ENCODE data around the gene MOB3C. TPM values are rescaled to one million over a fixed set of nuclear protein-coding genes. Genes with fewer than 3 reads are reported as not detected.

Gene MOB3C
- total RNA-seq, 3 donors from 2014 or later = 10.5 to 14.5 (median 14.1) TPM

DNA sequence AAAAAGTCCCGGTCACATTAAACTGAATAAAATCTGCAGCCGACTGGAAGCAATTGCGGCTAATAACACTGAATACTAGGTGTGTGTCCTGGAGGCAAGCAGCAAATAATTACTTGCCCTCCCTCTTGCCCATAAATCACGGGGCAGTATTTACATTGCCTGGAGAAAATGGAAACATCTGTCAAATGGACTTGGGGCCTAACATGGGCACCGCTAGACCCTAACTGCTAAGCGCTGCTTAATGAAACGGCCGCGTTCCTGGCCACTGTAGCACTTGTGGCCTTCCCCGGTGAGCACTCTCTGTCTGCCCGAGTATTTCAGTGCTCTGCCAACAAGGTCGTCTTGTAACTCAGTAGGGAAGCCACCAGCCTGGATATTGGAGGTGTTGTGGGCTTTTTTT, 41.3 kb downstream of the MOB3C start:
- H3K27ac ChIP-seq = no peak overlapping the region
- H3K4me3 ChIP-seq = no peak overlapping the region
- H3K9me3 ChIP-seq = no peaks in the 10 kb centered on the region
- no peak for DNase-seq (ENCODE audit: low spot score in 2 of 2)
- peaks cover 4% of the 10 kb centered on the region for H3K36me3 ChIP-seq
- no peaks in the 10 kb centered on the region for H3K27me3 ChIP-seq
- intact Hi-C loops (cut with DNase I; ENCODE audit: low total_unique reads) = no loop called here
- H3K4me1 ChIP-seq = no peaks in the 10 kb centered on the region
- TF ChIP-seq POLR2A (IDR thresholded peaks at IDR 0.05) (no peak), POLR2AphosphoS5 (IDR thresholded peaks at IDR 0.05) (no peak)
- TF ChIP-seq, protein P1, sequence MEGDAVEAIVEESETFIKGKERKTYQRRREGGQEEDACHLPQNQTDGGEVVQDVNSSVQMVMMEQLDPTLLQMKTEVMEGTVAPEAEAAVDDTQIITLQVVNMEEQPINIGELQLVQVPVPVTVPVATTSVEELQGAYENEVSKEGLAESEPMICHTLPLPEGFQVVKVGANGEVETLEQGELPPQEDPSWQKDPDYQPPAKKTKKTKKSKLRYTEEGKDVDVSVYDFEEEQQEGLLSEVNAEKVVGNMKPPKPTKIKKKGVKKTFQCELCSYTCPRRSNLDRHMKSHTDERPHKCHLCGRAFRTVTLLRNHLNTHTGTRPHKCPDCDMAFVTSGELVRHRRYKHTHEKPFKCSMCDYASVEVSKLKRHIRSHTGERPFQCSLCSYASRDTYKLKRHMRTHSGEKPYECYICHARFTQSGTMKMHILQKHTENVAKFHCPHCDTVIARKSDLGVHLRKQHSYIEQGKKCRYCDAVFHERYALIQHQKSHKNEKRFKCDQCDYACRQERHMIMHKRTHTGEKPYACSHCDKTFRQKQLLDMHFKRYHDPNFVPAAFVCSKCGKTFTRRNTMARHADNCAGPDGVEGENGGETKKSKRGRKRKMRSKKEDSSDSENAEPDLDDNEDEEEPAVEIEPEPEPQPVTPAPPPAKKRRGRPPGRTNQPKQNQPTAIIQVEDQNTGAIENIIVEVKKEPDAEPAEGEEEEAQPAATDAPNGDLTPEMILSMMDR (IDR thresholded peaks at IDR 0.05) = no peak

DNA sequence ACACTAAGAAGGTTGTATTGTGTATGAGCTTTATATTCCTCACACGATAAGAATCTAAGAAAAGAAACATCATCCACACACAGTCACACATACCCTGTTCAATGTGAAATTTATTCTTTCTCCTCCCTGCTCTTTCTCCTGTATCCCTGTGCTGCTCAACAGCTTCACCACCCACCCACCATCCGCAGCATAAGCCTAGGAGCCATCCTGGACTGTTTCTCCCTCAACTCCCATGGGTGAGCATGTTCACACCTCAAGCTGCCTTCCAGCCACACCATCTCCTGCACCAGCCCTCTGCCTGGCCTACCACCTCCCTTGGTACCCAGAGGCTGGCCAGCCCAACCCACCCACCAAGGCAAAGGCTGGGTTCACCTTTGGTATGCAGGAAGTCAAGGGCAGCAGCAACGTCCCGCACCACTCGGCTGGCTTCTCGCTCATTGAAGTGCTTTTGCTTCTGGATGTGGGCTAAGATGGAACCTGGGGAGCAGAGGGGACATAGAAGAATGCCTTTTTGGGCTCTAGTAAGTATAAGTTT, 44.9 kb downstream of the MOB3C start:
- Histone ChIP-seq H3K27ac (no peak overlapping the region), H3K4me3 (no peak overlapping the region), H3K27me3 (no peaks in the 10 kb centered on the region), H3K4me1 (no peaks in the 10 kb centered on the region), H3K36me3 (peaks cover 4% of the 10 kb centered on the region), H3K9me3 (no peaks in the 10 kb centered on the region)
- TF ChIP-seq POLR2AphosphoS5 (IDR thresholded peaks at IDR 0.05) (no peak), POLR2A (IDR thresholded peaks at IDR 0.05) (no peak)
- TF ChIP-seq, protein P1 (IDR thresholded peaks at IDR 0.05) = no peak
- no peak for DNase-seq (ENCODE audit: low spot score in 2 of 2)
- intact Hi-C loops (cut with DNase I; ENCODE audit: low total_unique reads) = no loop called here

DNA sequence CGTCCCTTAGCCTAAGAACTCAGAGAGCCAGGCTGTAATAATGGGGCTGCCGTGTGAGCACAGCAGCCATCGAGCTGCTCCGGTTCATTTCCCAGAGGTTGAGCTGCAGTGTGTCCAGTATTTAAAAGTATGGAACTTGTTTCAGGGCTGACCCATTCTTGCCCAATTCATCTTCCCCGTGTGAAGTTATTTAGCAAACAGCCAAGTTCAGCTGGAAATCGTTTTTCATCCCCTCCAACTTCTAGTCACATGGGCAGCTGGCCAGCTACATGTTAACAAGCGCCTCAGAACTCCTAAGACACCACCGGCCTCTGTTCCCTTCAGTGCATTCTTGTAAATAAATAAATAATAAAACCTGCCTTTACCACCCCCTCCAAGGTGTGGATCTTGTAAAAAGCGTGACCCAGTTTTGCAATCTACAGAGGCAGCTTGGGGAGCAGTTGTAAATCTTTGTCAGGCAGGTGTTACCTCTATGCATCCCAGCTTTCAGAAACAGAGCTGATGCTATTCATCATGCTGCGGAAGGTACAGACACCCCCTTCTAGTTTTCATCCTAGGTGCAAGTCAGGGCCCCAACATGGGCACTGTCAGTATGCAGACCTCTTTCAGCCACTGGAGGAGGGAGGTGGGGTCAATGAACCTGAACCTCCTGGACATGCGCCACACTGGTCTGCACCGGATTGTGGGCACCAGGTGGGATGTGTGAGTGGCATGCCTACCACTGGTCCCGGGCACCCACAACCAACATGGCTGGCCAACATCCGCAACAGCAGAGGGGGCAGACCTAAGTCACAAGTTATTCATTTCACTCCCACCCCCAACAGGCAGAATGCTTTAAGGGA, 46.5 kb downstream of the MOB3C start:
- intact Hi-C loops (cut with DNase I; ENCODE audit: low total_unique reads) = no loop called here
- Histone ChIP-seq H3K27ac (no peak overlapping the region), H3K27me3 (no peaks in the 10 kb centered on the region), H3K4me3 (no peak overlapping the region), H3K36me3 (no peaks in the 10 kb centered on the region), H3K4me1 (no peaks in the 10 kb centered on the region), H3K9me3 (no peaks in the 10 kb centered on the region)
- no peak for DNase-seq (ENCODE audit: low spot score in 2 of 2)
- no peak for TF ChIP-seq POLR2AphosphoS5 (IDR thresholded peaks at IDR 0.05)
- TF ChIP-seq, protein P1 (IDR thresholded peaks at IDR 0.05) = no peak
- no peak for TF ChIP-seq POLR2A (IDR thresholded peaks at IDR 0.05)

DNA sequence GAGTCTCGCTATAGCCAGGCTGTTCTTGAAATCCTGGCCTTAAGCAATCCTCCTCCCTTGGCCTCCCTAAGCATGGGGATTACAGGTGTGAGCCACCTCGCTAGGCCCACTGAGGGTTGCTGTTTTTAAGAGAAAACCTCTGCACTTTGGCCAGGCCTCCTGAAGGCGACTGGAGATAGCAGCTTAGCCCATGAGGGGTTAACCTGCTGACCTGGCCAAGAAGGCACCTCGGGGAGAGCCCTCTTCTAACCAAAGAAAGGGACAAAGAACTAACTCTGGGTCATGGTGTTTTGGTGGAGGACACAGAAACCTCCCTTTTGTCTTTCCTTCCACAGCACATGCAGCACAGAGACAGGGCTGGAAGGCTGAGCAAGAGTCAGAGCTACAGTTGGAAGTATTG, 47.5 kb downstream of the MOB3C start:
- TF ChIP-seq, protein P1 (IDR thresholded peaks at IDR 0.05) = no peak
- TF ChIP-seq POLR2A (IDR thresholded peaks at IDR 0.05) = no peak
- TF ChIP-seq POLR2AphosphoS5 (IDR thresholded peaks at IDR 0.05) = no peak
- intact Hi-C loops (cut with DNase I; ENCODE audit: low total_unique reads) = no loop called here
- no peak for DNase-seq (ENCODE audit: low spot score in 2 of 2)
- Histone ChIP-seq H3K4me1 (no peaks in the 10 kb centered on the region), H3K36me3 (no peaks in the 10 kb centered on the region), H3K27ac (no peak overlapping the region), H3K4me3 (no peak overlapping the region), H3K27me3 (no peaks in the 10 kb centered on the region), H3K9me3 (no peaks in the 10 kb centered on the region)

DNA sequence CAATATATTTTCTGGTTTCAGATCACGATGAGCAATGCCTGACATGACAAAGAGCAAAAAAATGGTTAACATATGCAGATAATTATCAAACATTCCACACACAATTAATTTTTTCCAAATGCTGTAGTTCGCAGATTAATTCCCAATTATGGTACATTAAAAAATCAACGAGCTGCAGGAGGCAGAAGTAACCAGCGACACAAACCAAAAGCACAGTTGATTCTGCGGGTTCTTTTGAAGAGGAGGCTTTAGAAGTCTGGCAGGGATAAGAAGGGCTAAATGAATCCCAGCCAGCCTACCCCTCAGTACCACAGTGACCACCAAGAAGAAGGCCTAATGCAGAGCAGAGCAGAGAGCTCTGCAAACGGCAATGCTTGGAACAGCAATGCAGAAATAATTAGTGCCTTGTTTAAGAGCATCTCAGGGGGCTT, 48.1 kb downstream of the MOB3C start:
- Histone ChIP-seq H3K27me3 (no peaks in the 10 kb centered on the region), H3K36me3 (no peaks in the 10 kb centered on the region), H3K4me1 (no peaks in the 10 kb centered on the region), H3K9me3 (no peaks in the 10 kb centered on the region), H3K4me3 (no peak overlapping the region), H3K27ac (no peak overlapping the region)
- DNase-seq (ENCODE audit: low spot score in 2 of 2) = no peak
- TF ChIP-seq POLR2A (IDR thresholded peaks at IDR 0.05) = no peak
- intact Hi-C loops (cut with DNase I; ENCODE audit: low total_unique reads) = no loop called here

All from breast epithelium (tissue), 4 donors.